Spleen (tissue), 11 donors: Measurements from ENCODE around the gene ADGRV1. TPM values are rescaled to one million over a fixed set of nuclear protein-coding genes. Genes with fewer than 3 reads are reported as not detected.
"Not testable (repeated sequence)": the region's sequence is repeated elsewhere in the genome, so short reads cannot be mapped to it uniquely, and the experiment has no call there.

ENCODE experiments used
- DNase-seq: peaks from one replicate; pipeline ENCODE4 v3.0.0-alpha.2; 2020
- H3K27ac ChIP-seq, 8 donors: fragments of 200-600 bp; sonication (generic) in 7 of 8; 1 replicate in 4 of 8; 2 replicates in 4 of 8; pipeline versions ENCODE4 v1.5.0 to v1.8.0; 2016 to 2021; ENCODE audit warnings: inconsistent platforms in 4 of 8, mild to moderate bottlenecking in 4 of 8, moderate library complexity in 1 of 8
- H3K27me3 ChIP-seq, 7 donors: fragments of 200-600 bp; sonication (generic) in 6 of 7; replicated peaks in 1 of 7; 1 replicate in 4 of 7; 2 replicates in 3 of 7; pipeline versions ENCODE4 v1.5.0 to v1.8.0; 2016 to 2021; ENCODE audit warnings: inconsistent platforms in 3 of 7, mild to moderate bottlenecking in 1 of 7
- H3K36me3 ChIP-seq, 6 donors: fragments of 200-600 bp; sonication (generic) in 5 of 6; 1 replicate in 4 of 6; 2 replicates in 2 of 6; pipeline versions ENCODE4 v1.5.0 to v1.8.0; 2016 to 2021; ENCODE audit warnings: inconsistent platforms in 2 of 6
- H3K4me1 ChIP-seq, 6 donors: fragments of 200-600 bp; sonication (generic) in 5 of 6; 1 replicate in 3 of 6; 2 replicates in 3 of 6; pipeline versions ENCODE4 v1.5.0 to v1.8.0; 2016 to 2021; ENCODE audit warnings: inconsistent platforms in 3 of 6
- H3K4me3 ChIP-seq, 8 donors: fragments of 200-600 bp; sonication (generic) in 7 of 8; 1 replicate in 4 of 8; 2 replicates in 4 of 8; pipeline versions ENCODE4 v1.5.0 to v1.8.0; 2016 to 2021; ENCODE audit warnings: inconsistent platforms in 4 of 8, mild to moderate bottlenecking in 4 of 8, moderate library complexity in 2 of 8
- H3K9me3 ChIP-seq, 8 donors: fragments of 200-600 bp; sonication (generic) in 7 of 8; 1 replicate in 4 of 8; 2 replicates in 4 of 8; pipeline versions ENCODE4 v1.5.0 to v1.8.0; 2016 to 2021; ENCODE audit warnings: inconsistent platforms in 4 of 8
- POLR2A ChIP-seq, 3 donors: fragments of 450-650 bp; IDR thresholded peaks; one replicate each; pipeline ENCODE4 v1.5.1; 2017; ENCODE audit warnings: antibody characterized with exemption in 3 of 3, mild to moderate bottlenecking in 1 of 3
- POLR2AphosphoS5 ChIP-seq, 3 donors: sonication (generic); formaldehyde crosslinking; IDR thresholded peaks; one replicate each; pipeline ENCODE4 v1.5.1; 2017; ENCODE audit warnings: antibody characterized with exemption in 3 of 3
- WGBS, 5 donors: extraction: QIAGEN DNeasy Blood & Tissue Kit in 3 of 5; methylation state at CpG; one replicate each; pipeline versions ENCODE4 v1.1.5 to v1.1.7; 2013 to 2018; 5-methylcytosine and 5-hydroxymethylcytosine counted together
- intact Hi-C: fragments of 100-400 bp; cut with DNase I; formaldehyde crosslinking; loops from one replicate; pipeline ENCODE4 v1.15.0; 2023; ENCODE audit warnings: low total_unique reads
- polyA plus RNA-seq, 3 donors: library from polyadenylated mRNA; stranded (reverse); fragments of 200-250 nt; gene quantifications; one replicate each; pipeline ENCODE4 v1.2.1, GENCODE V29; 2013
- total RNA-seq, 7 donors: library from RNA; depleted of rRNA in 3 of 7; stranded (reverse); fragments of >200 nt in 3 of 7; fragmentation: NEBNext Ultra II Directional in 4 of 7; extraction: Animal tissue kit (Norgen Biotek cat#: 25700) in 4 of 7; gene quantifications; one replicate each; pipeline versions ENCODE4 v1.1.0 to v1.2.1, GENCODE V29; 2016 to 2021
- TF ChIP-seq, protein P1 (sequence below), 11 experiments: fragments of 200-600 bp in 7 of 11; fragments of 450-650 bp in 4 of 11; sonication (generic) in 4 of 11; IDR thresholded peaks in 8 of 11; conservative IDR thresholded peaks in 3 of 11; 1 replicate in 7 of 11; 2 replicates in 4 of 11; pipeline versions ENCODE4 v1.4.0 to v1.8.0; 2016 to 2021; ENCODE audit warnings: antibody characterized with exemption in 11 of 11, inconsistent platforms in 4 of 11, mild to moderate bottlenecking in 1 of 11
- donor health status: healthy with polysubstance abuse.
- donor health status: DM: no; HTN: no; CAD: no; lungs with moderate emphysema.
- donor health status: DM: no; HTN: no; CAD: no.
- donor health status: Bipolar disorder and iron deficiency.
- donor health status: healthy.
- donor health status: DM: no; HTN: no; CAD: no.
- donor health status: DM: yes; HTN: yes; CAD: no.

The ADGRV1 gene
- total and polyA plus RNA-seq, 10 donors, result 0.08 to 0.69 (median 0.28) TPM; not detected in 3

DNA sequence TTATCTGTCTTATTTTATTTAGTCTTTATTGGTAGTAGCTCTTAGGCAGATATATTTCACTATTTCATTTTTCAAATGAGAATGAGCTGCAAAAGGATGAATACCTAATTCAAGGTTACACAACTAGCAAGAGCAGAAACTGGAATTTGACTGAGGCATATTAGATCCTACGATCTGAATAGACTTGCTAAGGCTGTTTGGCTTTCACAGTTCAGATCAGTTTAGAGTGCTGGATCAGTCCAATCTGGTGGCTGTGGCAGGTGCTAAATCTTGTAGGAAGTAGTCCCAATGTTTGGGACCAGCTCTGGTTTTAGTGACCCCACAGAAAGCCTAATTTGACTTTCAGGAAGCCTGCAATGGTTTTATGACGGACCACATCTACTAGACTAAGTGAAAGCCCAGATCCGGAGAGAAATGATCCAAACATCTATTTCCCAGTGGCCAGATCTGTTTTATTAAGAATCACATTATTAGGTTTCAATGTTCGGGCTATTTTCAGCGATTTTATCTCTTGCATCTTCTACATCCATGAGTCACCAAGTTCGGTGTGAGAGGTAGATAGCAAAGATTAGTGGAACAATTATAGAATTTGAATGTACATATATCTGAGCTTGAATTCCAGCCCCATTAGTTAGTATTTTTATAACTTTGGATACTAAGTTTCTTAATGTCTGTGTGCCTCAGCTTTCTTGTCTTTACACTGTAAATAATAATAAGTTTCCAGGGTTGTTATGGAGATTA is 359.5 kb downstream of the ADGRV1 start:
- H3K36me3 ChIP-seq, result no peaks in the 10 kb centered on the region
- H3K4me3 ChIP-seq, result no peak overlapping the region
- TF ChIP-seq POLR2A (IDR thresholded peaks at IDR 0.05) (no peak), POLR2AphosphoS5 (IDR thresholded peaks at IDR 0.05) (no peak)
- TF ChIP-seq, protein P1, sequence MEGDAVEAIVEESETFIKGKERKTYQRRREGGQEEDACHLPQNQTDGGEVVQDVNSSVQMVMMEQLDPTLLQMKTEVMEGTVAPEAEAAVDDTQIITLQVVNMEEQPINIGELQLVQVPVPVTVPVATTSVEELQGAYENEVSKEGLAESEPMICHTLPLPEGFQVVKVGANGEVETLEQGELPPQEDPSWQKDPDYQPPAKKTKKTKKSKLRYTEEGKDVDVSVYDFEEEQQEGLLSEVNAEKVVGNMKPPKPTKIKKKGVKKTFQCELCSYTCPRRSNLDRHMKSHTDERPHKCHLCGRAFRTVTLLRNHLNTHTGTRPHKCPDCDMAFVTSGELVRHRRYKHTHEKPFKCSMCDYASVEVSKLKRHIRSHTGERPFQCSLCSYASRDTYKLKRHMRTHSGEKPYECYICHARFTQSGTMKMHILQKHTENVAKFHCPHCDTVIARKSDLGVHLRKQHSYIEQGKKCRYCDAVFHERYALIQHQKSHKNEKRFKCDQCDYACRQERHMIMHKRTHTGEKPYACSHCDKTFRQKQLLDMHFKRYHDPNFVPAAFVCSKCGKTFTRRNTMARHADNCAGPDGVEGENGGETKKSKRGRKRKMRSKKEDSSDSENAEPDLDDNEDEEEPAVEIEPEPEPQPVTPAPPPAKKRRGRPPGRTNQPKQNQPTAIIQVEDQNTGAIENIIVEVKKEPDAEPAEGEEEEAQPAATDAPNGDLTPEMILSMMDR (IDR thresholded peaks at IDR 0.05 in 8 of 11, conservative IDR thresholded peaks at IDR 0.05 in 3 of 11), result no peak
- no peak for DNase-seq
- no peak overlapping the region for H3K27ac ChIP-seq
- H3K27me3 ChIP-seq, result no peaks in the 10 kb centered on the region
- intact Hi-C loops, result no loop called here
- no peaks in the 10 kb centered on the region for H3K9me3 ChIP-seq
- H3K4me1 ChIP-seq, result no peaks in the 10 kb centered on the region
- WGBS, 5 donors, result 82 to 89% (median 83%) methylated on average over 6 of the region's 6 CpGs

DNA sequence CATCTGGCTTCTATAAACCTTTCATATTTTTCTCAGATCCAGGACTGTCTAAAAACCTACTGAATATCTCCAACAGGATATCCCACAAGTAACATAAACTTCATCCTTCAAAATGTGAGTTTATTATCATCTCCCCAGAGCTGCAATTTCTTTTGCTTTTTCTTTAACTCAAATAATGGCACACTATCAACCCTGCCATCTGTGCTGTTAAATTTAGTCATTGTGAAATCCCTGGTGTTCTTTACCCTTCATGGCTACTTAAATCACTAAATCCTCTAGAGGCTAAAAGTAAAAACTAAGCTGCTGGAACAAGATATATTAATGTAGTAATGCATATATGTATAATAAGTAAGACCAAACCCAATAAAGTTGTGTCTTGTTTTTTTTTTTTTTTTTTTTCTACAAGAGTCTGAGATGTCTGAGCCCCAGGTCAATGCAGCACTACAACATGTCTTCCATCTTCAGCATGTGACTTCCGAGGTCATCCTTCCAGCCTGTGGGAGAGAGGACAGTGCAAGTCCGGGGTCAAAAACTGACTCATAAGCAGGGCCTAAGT is 362.9 kb downstream of the ADGRV1 start:
- no peak for DNase-seq
- intact Hi-C loops, result no loop called here
- 88 to 97% (median 94%) methylated on average over 2 of the region's 2 CpGs for WGBS, 5 donors
- TF ChIP-seq POLR2AphosphoS5 (IDR thresholded peaks at IDR 0.05) (no peak), POLR2A (IDR thresholded peaks at IDR 0.05) (no peak)
- TF ChIP-seq, protein P1 (IDR thresholded peaks at IDR 0.05 in 8 of 11, conservative IDR thresholded peaks at IDR 0.05 in 3 of 11), result no peak
- H3K27me3 ChIP-seq, result no peaks in the 10 kb centered on the region
- H3K4me3 ChIP-seq, result no peak overlapping the region
- no peak overlapping the region for H3K27ac ChIP-seq
- H3K9me3 ChIP-seq, result no peaks in the 10 kb centered on the region
- no peaks in the 10 kb centered on the region for H3K36me3 ChIP-seq
- H3K4me1 ChIP-seq, result no peaks in the 10 kb centered on the region

DNA sequence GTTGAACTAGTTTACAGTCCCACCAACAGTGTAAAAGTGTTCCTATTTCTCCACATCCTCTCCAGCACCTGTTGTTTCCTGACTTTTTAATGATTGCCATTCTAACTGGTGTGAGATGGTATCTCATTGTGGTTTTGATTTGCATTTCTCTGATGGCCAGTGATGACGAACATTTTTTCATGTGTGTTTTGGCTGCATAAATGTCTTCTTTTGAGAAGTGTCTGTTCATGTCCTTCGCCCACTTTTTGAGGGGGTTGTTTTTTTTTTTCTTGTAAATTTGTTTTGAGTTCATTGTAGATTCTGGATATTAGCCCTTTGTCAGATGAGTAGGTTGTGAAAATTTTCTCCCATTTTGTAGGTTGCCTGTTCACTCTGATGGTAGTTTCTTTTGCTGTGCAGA is 365.6 kb downstream of the ADGRV1 start:
- H3K27me3 ChIP-seq, H3K9me3 ChIP-seq, intact Hi-C loops, H3K27ac ChIP-seq, H3K4me3 ChIP-seq, H3K36me3 ChIP-seq, DNase-seq, H3K4me1 ChIP-seq: not testable (repeated sequence)
- 68 to 92% (median 83%) methylated on average over 2 of the region's 2 CpGs for WGBS, 5 donors

DNA sequence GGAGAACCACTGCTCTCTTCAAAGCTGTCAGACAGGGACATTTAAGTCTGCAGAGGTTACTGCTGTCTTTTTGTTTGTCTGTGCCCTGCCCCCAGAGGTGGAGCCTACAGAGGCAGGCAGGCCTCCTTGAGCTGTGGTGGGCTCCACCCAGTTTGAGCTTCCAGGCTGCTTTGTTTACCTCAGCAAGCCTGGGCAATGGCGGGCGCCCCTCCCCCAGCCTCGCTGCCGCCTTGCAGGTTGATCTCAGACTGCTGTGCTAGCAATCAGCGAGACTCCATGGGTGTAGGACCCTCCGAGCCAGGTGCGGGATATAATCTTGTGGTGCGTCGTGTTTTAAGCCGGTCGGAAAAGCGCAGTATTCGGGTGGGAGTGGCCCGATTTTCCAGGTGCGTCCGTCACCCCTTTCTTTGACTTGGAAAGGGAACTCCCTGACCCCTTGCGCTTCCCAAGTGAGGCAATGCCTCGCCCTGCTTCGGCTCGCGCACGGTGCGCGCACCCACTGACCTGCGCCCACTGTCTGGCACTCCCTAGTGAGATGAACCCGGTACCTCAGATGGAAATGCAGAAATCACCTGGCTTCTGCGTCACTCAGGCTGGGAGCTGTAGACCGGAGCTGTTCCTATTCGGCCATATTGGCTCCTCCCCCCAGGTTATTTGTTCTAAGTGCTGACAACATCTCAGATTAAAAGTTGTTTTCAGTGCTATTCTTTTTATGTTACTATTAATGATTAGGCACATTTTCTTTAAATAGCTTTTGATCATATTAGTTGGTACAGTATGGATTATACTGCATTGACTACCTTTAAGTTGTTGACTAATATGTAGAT is 370.6 kb downstream of the ADGRV1 start:
- intact Hi-C loops, H3K27me3 ChIP-seq, H3K9me3 ChIP-seq, DNase-seq, H3K36me3 ChIP-seq, H3K4me1 ChIP-seq, H3K4me3 ChIP-seq, H3K27ac ChIP-seq: not testable (repeated sequence)
- WGBS, 5 donors, result 92 to 97% (median 94%) methylated on average over 11 to 25 of the region's 29 CpGs

DNA sequence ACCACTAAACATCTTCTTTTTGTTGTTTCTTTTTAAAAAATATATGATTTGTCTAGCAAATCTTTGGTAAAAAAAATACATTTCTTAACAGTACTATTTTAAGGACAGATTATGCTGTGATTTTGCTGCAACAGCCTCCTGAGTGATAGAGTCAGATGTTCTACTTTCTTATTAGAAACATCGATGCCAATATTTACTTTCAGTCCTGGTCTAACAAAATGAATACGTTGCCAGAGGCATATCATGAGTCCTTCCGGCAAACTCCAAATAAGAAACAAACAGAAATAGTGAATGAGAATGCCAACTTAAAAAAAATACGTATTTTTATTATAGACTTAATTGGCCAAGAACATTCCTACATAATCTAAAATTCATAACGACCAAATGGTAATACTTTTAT is 371.5 kb downstream of the ADGRV1 start:
- no peaks in the 10 kb centered on the region for H3K27me3 ChIP-seq
- H3K27ac ChIP-seq, result no peak overlapping the region
- WGBS, 5 donors, result 78 to 94% (median 82%) methylated on average over 5 of the region's 5 CpGs
- intact Hi-C loops, result loop anchor here (10.0 kb wide), 1 partner anchor 455 kb away; the partner anchor contains the start of gene ARRDC3
- H3K36me3 ChIP-seq, result no peaks in the 10 kb centered on the region
- TF ChIP-seq POLR2A (IDR thresholded peaks at IDR 0.05), result no peak
- TF ChIP-seq POLR2AphosphoS5 (IDR thresholded peaks at IDR 0.05), result no peak
- TF ChIP-seq, protein P1 (IDR thresholded peaks at IDR 0.05 in 8 of 11, conservative IDR thresholded peaks at IDR 0.05 in 3 of 11), result no peak
- DNase-seq, result no peak
- H3K9me3 ChIP-seq, result peaks cover 0 to 6% (median 0%) of the 10 kb centered on the region in 8 donors
- H3K4me3 ChIP-seq, result no peak overlapping the region
- H3K4me1 ChIP-seq, result no peaks in the 10 kb centered on the region
